BJ (cell line): ENCODE results near the gene MEAF6. TPM values are rescaled to one million over a fixed set of nuclear protein-coding genes. Genes with fewer than 3 reads are reported as not detected.

Experiments used
- CTCF ChIA-PET: fragments of 350-600 bp; formaldehyde crosslinking; extraction: SDS; loops from one replicate; lab custom pipeline; 2021; ENCODE audit warnings: antibody characterized with exemption, inconsistent platforms; lab: Yijun Ruan, JAX
- POLR2A ChIA-PET: fragments of 300-600 bp; sonication (Branson Sonifier 250); formaldehyde crosslinking; extraction: SDS; loops from one replicate; lab custom pipeline; 2021; ENCODE audit warnings: antibody characterized with exemption; lab: Charles Lee
- DNase-seq: peaks from one replicate; pipeline ENCODE4 v3.0.0-alpha.2; 2011; ENCODE audit warnings: low read depth
- H3K27me3 ChIP-seq: 2 replicates; pipeline ENCODE4 v1.6.0; 2011; ENCODE audit warnings: low read length; ENCODE audit not compliant: control insufficient read depth, insufficient read depth
- H3K36me3 ChIP-seq: 2 replicates; pipeline ENCODE4 v1.5.1; 2011; ENCODE audit warnings: low read length; ENCODE audit not compliant: control insufficient read depth, insufficient read depth
- H3K4me3 ChIP-seq: 2 replicates; pipeline ENCODE4 v1.5.1; 2011; ENCODE audit warnings: low read depth, mild to moderate bottlenecking, control low read depth, low read length
- CTCF ChIP-seq: IDR thresholded peaks from 2 replicates; pipeline ENCODE4 v1.5.1; 2011; ENCODE audit warnings: low read depth, mild to moderate bottlenecking, control low read depth, inconsistent platforms, low read length, moderate library complexity; ENCODE audit not compliant: insufficient read depth
- polyA plus RNA-seq: library from polyadenylated mRNA; depleted of rRNA; stranded (reverse); fragments of >200 nt; gene quantifications from 2 replicates; pipeline ENCODE4 v1.2.3, GENCODE V29; 2011

MEAF6 gene
- polyA plus RNA-seq, 1 experiment = 43.1 TPM

DNA sequence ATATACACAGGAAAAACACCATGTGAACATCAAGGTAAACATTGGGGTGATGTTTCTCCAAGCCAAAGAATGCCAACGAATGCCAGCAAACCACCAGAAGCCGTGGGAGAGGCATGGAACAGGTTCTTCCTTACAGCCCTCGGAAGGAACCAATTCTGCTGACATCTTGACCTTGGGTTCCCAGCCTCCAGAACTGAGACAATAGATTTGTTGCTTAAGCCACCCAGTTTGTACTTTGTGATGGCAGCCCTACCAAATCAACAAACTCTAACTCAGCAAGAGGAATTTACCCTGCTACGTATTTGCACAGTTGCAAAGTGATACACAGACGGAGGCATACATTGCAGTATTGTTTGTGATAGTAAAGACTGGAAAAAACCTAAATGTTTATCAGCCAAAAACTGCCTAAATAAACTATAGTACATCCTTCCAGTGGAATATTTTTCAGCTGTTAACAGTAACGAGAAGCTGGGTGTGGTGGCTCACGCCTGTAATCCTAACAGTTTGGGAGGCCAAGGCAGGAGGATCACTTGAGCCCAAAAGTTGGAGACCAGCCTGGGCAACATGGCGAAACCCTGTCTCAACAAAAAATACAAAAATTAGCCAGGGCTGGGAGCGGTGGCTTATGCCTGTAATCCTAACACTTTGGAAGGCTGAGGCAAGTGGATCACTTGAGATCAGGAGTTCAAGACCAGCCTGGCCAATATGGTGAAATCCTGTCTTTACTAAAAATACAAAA lies 52.7 kb downstream of the MEAF6 start:
- no peak for DNase-seq
- Histone ChIP-seq H3K36me3 (no peaks in the 10 kb centered on the region), H3K4me3 (no peak overlapping the region), H3K27me3 (no peaks in the 10 kb centered on the region)
- ChIA-PET CTCF (interaction anchor here (1.5 kb wide), 1 partner anchor 10 kb away, joined by 4 read pairs; no protein-coding TSS in a partner anchor), POLR2A (no interaction called here)
- TF ChIP-seq CTCF = no peak

DNA sequence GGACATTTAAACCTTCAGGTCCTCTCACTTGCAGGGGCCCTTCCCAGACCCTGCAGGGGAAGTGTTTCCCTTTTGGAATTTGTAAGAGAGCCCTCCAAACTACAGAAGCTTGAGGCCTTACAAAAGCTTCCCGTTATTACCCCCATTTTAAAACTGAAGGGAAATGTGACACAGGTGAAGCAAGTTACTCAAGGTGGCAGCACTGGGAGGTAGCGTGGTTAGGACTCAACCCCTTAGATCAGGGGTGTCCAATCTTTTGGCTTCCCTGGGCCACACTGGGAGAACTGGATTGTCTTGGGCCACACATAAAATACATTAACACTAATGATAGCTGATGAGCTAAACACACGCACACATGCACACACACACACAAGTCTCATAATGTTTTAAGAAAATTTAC lies 56.0 kb downstream of the MEAF6 start:
- Histone ChIP-seq H3K4me3 (no peak overlapping the region), H3K36me3 (no peaks in the 10 kb centered on the region), H3K27me3 (no peaks in the 10 kb centered on the region)
- ChIA-PET CTCF (interaction anchor here (6.4 to 12.2 kb wide), 2 partner anchors 15 to 29 kb away, joined by 41 to 304 read pairs; partner anchors contain the start of gene ZC3H12A), POLR2A (no interaction called here)
- DNase-seq = no peak
- TF ChIP-seq CTCF = no peak

DNA sequence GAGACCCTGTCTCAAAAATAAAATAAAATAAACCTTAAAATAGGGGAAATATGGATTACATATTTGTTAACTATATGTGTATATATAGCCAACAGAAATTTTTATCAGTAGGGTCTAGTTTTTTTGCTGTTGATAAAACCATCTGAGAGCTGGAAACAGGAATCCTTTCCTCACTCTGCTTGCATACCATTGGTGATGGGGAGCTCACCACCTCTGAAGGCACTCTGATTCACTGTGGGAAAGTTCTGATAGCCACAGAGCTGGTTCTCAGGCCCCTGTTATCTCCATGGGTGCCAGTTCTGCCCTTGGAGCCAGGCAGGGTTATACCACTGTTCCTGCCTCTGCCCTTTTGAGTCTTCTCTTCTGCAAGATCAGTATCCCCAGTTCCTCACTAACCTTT lies 58.0 kb downstream of the MEAF6 start:
- ChIA-PET CTCF (interaction anchor here (1.0 to 12.2 kb wide), 6 partner anchors 10 to 31 kb away, joined by 3 to 304 read pairs (median 12); partner anchors contain the start of gene ZC3H12A), POLR2A (no interaction called here)
- TF ChIP-seq CTCF = no peak
- Histone ChIP-seq H3K4me3 (no peak overlapping the region), H3K27me3 (no peaks in the 10 kb centered on the region), H3K36me3 (no peaks in the 10 kb centered on the region)
- no peak for DNase-seq

GRCh38 chr1:37455516-37455915 lies 59.0 kb downstream of the MEAF6 start:
- H3K4me3 ChIP-seq = no peak overlapping the region
- ChIA-PET CTCF (interaction anchor here (0.6 to 12.2 kb wide), 18 partner anchors 9 to 1309 kb away, joined by 3 to 304 read pairs (median 3); partner anchors contain the start of gene ZC3H12A), POLR2A (no interaction called here)
- no peak for DNase-seq
- H3K27me3 ChIP-seq = no peaks in the 10 kb centered on the region
- TF ChIP-seq CTCF = no peak
- H3K36me3 ChIP-seq = no peaks in the 10 kb centered on the region

- H3K4me3 ChIP-seq = no peak overlapping the region
- ChIA-PET POLR2A (no interaction called here), CTCF (interaction anchor here (0.6 to 12.2 kb wide), 13 partner anchors 9 to 899 kb away, joined by 4 to 304 read pairs (median 6); partner anchors contain the start of genes MEAF6 and ZC3H12A)
- DNase-seq = no peak
- H3K27me3 ChIP-seq = no peaks in the 10 kb centered on the region
- H3K36me3 ChIP-seq = no peaks in the 10 kb centered on the region
- TF ChIP-seq CTCF = no peak
Observed at GRCh38 chr1:37453647-37454046, 60.9 kb downstream of the MEAF6 start.
